IMR-90 (cell line): ENCODE measurements around the gene B9D1. TPM values are rescaled to one million over a fixed set of nuclear protein-coding genes. Genes with fewer than 3 reads are reported as not detected.

Source experiments
- ATAC-seq: fragments of 200-7000 bp; cut with Tn5 transposase; 2 replicates; pipeline ENCODE4 v1.9.1; 2020; ENCODE audit warnings: low read depth, mild to moderate bottlenecking, moderate library complexity
- BruUV-seq: library from RNA; stranded (reverse); fragments of 400-500 nt; replicated peaks from 2 replicates; lab custom pipeline; 2021; lab: Mats Ljungman, UMichigan
- CTCF ChIA-PET: fragments of 300-600 bp; formaldehyde crosslinking; extraction: SDS; loops from one replicate; lab custom pipeline; 2021; ENCODE audit warnings: antibody characterized with exemption; lab: Yijun Ruan, JAX
- POLR2A ChIA-PET: fragments of 300-600 bp; sonication (Branson Sonifier 250); formaldehyde crosslinking; loops from one replicate; lab custom pipeline; 2022; ENCODE audit warnings: antibody characterized with exemption; ENCODE audit not compliant: unreplicated experiment; lab: Charles Lee
- DNase-seq: peaks from one replicate; pipeline ENCODE4 v3.0.0; 2013
- H2AFZ ChIP-seq: replicated peaks from 2 replicates; pipeline ENCODE3; 2013; ENCODE audit warnings: low read length, mild to moderate bottlenecking; ENCODE audit not compliant: poor library complexity
- H2AK5ac ChIP-seq: 2 replicates; pipeline ENCODE4 v1.6.1; 2013; ENCODE audit warnings: low read depth, low read length, inconsistent platforms
- H2AK9ac ChIP-seq: replicated peaks from 2 replicates; pipeline ENCODE3; 2013; ENCODE audit warnings: mild to moderate bottlenecking, low read depth, low read length, moderate library complexity; ENCODE audit not compliant: poor library complexity
- H2BK120ac ChIP-seq: 2 replicates; pipeline ENCODE4 v1.6.1; 2013; ENCODE audit warnings: low read depth, low read length, inconsistent platforms
- H2BK15ac ChIP-seq: 3 replicates; pipeline ENCODE4 v1.6.1; 2013; ENCODE audit warnings: low read depth, low read length, inconsistent platforms
- H2BK20ac ChIP-seq: 2 replicates; pipeline ENCODE4 v1.6.1; 2013; ENCODE audit warnings: low read depth, mild to moderate bottlenecking, inconsistent platforms, low read length, moderate library complexity
- H2BK5ac ChIP-seq: 2 replicates; pipeline ENCODE4 v1.6.1; 2013; ENCODE audit warnings: mild to moderate bottlenecking, low read depth, low read length, inconsistent platforms; ENCODE audit not compliant: poor library complexity, severe bottlenecking
- H3K14ac ChIP-seq: replicated peaks from 2 replicates; pipeline ENCODE4 v1.6.1; 2013; ENCODE audit warnings: low read depth, low read length, inconsistent platforms
- H3K18ac ChIP-seq: 2 replicates; pipeline ENCODE4 v1.6.1; 2013; ENCODE audit warnings: low read depth, low read length, control low read depth
- H3K23ac ChIP-seq: 2 replicates; pipeline ENCODE4 v1.6.1; 2013; ENCODE audit warnings: low read depth, low read length, inconsistent platforms
- H3K27ac ChIP-seq: 2 replicates; pipeline ENCODE4 v1.5.1; 2013; ENCODE audit warnings: mild to moderate bottlenecking, control low read depth, low read length; ENCODE audit not compliant: insufficient read depth
- H3K27me3 ChIP-seq: 2 replicates; pipeline ENCODE4 v1.6.1; 2013; ENCODE audit warnings: low read length; ENCODE audit not compliant: control insufficient read depth, insufficient read depth
- H3K36me3 ChIP-seq: 2 replicates; pipeline ENCODE4 v1.6.1; 2013; ENCODE audit warnings: low read length, mixed read lengths; ENCODE audit not compliant: control insufficient read depth, insufficient read depth
- H3K4ac ChIP-seq: 2 replicates; pipeline ENCODE4 v1.6.1; 2013; ENCODE audit warnings: low read depth, low read length, inconsistent platforms
- H3K4me1 ChIP-seq: 2 replicates; pipeline ENCODE4 v1.6.1; 2013; ENCODE audit warnings: low read length, mixed read lengths; ENCODE audit not compliant: control insufficient read depth, insufficient read depth
- H3K4me2 ChIP-seq: 2 replicates; pipeline ENCODE4 v1.6.1; 2013; ENCODE audit warnings: low read depth, mild to moderate bottlenecking, control low read depth, low read length, moderate library complexity
- H3K4me3 ChIP-seq: 2 replicates; pipeline ENCODE4 v1.5.1; 2013; ENCODE audit warnings: low read depth, mild to moderate bottlenecking, control low read depth, low read length, moderate library complexity; ENCODE audit not compliant: insufficient read depth
- H3K56ac ChIP-seq: 2 replicates; pipeline ENCODE4 v1.6.1; 2013; ENCODE audit warnings: low read length, inconsistent platforms; ENCODE audit not compliant: insufficient read depth; ENCODE audit errors: extremely low read depth
- H3K79me1 ChIP-seq, 2 experiments: 2 replicates each; pipeline ENCODE4 v1.6.1; 2013; ENCODE audit warnings: low read length in 2 of 2, inconsistent platforms in 1 of 2, low read depth in 1 of 2
- H3K9ac ChIP-seq: 2 replicates; pipeline ENCODE4 v1.6.1; 2013; ENCODE audit warnings: low read depth, low read length, control low read depth
- H3K9me1 ChIP-seq: 2 replicates; pipeline ENCODE4 v1.6.1; 2013; ENCODE audit warnings: low read length, inconsistent platforms; ENCODE audit not compliant: insufficient read depth
- H3K9me3 ChIP-seq: 2 replicates; pipeline ENCODE4 v1.6.1; 2013; ENCODE audit warnings: low read length; ENCODE audit not compliant: control insufficient read depth, insufficient read depth
- H4K20me1 ChIP-seq: 2 replicates; pipeline ENCODE4 v1.6.1; 2013; ENCODE audit warnings: low read length, inconsistent platforms; ENCODE audit not compliant: insufficient read depth
- H4K5ac ChIP-seq: 2 replicates; pipeline ENCODE4 v1.6.1; 2013; ENCODE audit warnings: mild to moderate bottlenecking, low read depth, low read length, control low read depth
- H4K8ac ChIP-seq, 2 experiments: 2 replicates each; pipeline ENCODE4 v1.6.1; 2013; ENCODE audit warnings: low read depth in 2 of 2, low read length in 2 of 2, control low read depth in 1 of 2, inconsistent platforms in 1 of 2
- H4K91ac ChIP-seq: 2 replicates; pipeline ENCODE4 v1.6.1; 2013; ENCODE audit warnings: low read depth, low read length, inconsistent platforms; ENCODE audit not compliant: insufficient read depth
- MAFK ChIP-seq: IDR thresholded peaks from 2 replicates; pipeline ENCODE4 v1.6.1; 2012; ENCODE audit warnings: low read depth, low read length, improper control_type of control experiment
- MXI1 ChIP-seq: IDR thresholded peaks from 2 replicates; pipeline ENCODE4 v1.6.1; 2012; ENCODE audit warnings: low read depth, mild to moderate bottlenecking, low read length, moderate library complexity, borderline replicate concordance
- POLR2A ChIP-seq: IDR thresholded peaks from 2 replicates; pipeline ENCODE4 v1.6.1; 2012; ENCODE audit warnings: mild to moderate bottlenecking, low read depth, low read length
- RCOR1 ChIP-seq: IDR thresholded peaks from 2 replicates; pipeline ENCODE4 v1.6.1; 2012; ENCODE audit warnings: mild to moderate bottlenecking, low read length, improper control_type of control experiment; ENCODE audit not compliant: insufficient replicate concordance
- WGBS, 2 experiments: methylation state at CpG; one replicate each; pipeline versions ENCODE4 v1.1.5 to v1.1.7; 2013; ENCODE audit warnings: missing lambda C conversion rate in 2 of 2; ENCODE audit not compliant: insufficient read length in 1 of 2; ENCODE audit errors: extremely low coverage in 2 of 2; 5-methylcytosine and 5-hydroxymethylcytosine counted together
- dilution Hi-C: fragments of 300-500 bp; cut with HindIII; formaldehyde crosslinking; loops from one replicate; pipeline ENCODE4 v1.14.3; 2018; ENCODE audit warnings: low sequenced_read_pairs; ENCODE audit not compliant: unreplicated experiment
- in situ Hi-C: fragments of 300-500 bp; cut with MboI; formaldehyde crosslinking; loops from 3 replicates; pipeline ENCODE4 v1.14.3; 2019; ENCODE audit warnings: low sequenced_read_pairs, inconsistent platforms, mixed read lengths
- intact Hi-C: fragments of 100-400 bp; cut with micrococcal nuclease; formaldehyde crosslinking; loops from 2 replicates; pipeline ENCODE4 v1.10.0; 2022
- microRNA-seq, 2 experiments: library from miRNA; stranded (forward) in 1 of 2; unstranded in 1 of 2; fragments of 10-50 nt in 1 of 2; fragments of <30 nt in 1 of 2; gene quantifications in 1 of 2; microRNA quantifications in 1 of 2; one replicate each; pipeline versions ENCODE3 to v1.1.0; 2013 to 2020; ENCODE audit not compliant: insufficient read depth in 1 of 2, insufficient read length in 1 of 2, unreplicated experiment in 1 of 2
- polyA plus RNA-seq, 3 experiments: library from polyadenylated mRNA; depleted of rRNA; stranded (reverse); fragments of >200 nt; gene quantifications; 2 replicates each; pipeline ENCODE4 v1.2.3, GENCODE V29; 2012; ENCODE audit warnings: low replicate concordance in 1 of 3
- small RNA-seq, 5 experiments: library from RNA; depleted of rRNA; stranded (forward); fragments of <200 nt; gene quantifications; one replicate each; pipeline ENCODE3, GENCODE V24; 2012
- total RNA-seq: library from RNA; depleted of rRNA; stranded (reverse); fragments of >200 nt; gene quantifications from 2 replicates; pipeline ENCODE4 v1.2.3, GENCODE V29; 2012; rRNA removed
- TF ChIP-seq, protein P1 (sequence below): fragments of 150-350 bp; IDR thresholded peaks from 2 replicates; pipeline ENCODE4 v1.6.1; 2016; ENCODE audit warnings: low read depth, mild to moderate bottlenecking, low read length, moderate library complexity, borderline replicate concordance

B9D1 gene
- total and polyA plus RNA-seq, 2 of the 4 experiments (the other 2 are of a cell fraction), result 42.5 to 43.8 TPM

DNA sequence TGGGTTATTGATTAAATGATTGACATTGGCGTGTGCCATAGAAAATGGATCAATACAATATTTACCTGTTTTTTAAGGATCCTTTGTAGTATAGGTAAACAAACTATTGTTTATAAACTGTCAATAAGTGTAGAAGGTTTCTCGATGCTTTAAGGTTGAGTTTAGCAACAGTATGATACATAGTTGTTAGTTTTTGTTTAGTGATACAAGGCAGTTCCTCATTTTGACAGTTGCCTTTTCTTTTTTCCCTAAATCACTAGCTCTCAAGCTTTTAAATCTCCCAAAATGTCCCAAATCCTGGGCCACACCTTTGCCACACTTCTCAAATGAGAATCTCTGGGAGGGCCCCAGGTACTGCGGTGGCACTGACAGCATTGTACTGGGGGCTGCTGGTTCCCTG lies 68.1 kb downstream of the B9D1 start:
- Histone ChIP-seq H2BK15ac (no peak overlapping the region), H3K14ac (no peak overlapping the region), H2AFZ (no peak overlapping the region), H3K56ac (no peak overlapping the region), H3K4me1 (peaks cover 11% of the 10 kb centered on the region), H3K23ac (no peak overlapping the region), H2AK9ac (no peak overlapping the region), H2BK120ac (no peak overlapping the region), H2AK5ac (no peak overlapping the region), H2BK20ac (no peak overlapping the region), H4K5ac (no peak overlapping the region), H4K20me1 (peaks cover 37% of the 10 kb centered on the region), H3K27ac (no peak overlapping the region), H2BK5ac (no peak overlapping the region), H3K79me1 (peaks cover 36 to 68% of the 10 kb centered on the region in 2 experiments), H3K36me3 (no peaks in the 10 kb centered on the region), H3K4ac (no peak overlapping the region), H3K27me3 (no peaks in the 10 kb centered on the region), H3K4me2 (no peak overlapping the region), H3K4me3 (no peak overlapping the region), H4K8ac (no peak overlapping the region), H4K91ac (no peak overlapping the region), H3K18ac (no peak overlapping the region), H3K9me3 (no peaks in the 10 kb centered on the region), H3K9me1 (peaks cover 10% of the 10 kb centered on the region), H3K9ac (no peak overlapping the region)
- POLR2A ChIA-PET, result no interaction called here
- intact Hi-C loops, result no loop called here
- CTCF ChIA-PET, result no interaction called here
- in situ Hi-C loops, result no loop called here
- no TSS peak for BruUV-seq
- dilution Hi-C loops, result no loop called here
- ATAC-seq, result no peak
- DNase-seq, result no peak
- no peak for TF ChIP-seq POLR2A
- no peak for TF ChIP-seq RCOR1
- TF ChIP-seq MXI1, result no peak
- TF ChIP-seq, protein P1, sequence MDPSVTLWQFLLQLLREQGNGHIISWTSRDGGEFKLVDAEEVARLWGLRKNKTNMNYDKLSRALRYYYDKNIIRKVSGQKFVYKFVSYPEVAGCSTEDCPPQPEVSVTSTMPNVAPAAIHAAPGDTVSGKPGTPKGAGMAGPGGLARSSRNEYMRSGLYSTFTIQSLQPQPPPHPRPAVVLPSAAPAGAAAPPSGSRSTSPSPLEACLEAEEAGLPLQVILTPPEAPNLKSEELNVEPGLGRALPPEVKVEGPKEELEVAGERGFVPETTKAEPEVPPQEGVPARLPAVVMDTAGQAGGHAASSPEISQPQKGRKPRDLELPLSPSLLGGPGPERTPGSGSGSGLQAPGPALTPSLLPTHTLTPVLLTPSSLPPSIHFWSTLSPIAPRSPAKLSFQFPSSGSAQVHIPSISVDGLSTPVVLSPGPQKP, result no peak
- no peak for TF ChIP-seq MAFK
- no CpG with 5 or more reads among the region's 3 CpGs for WGBS, 2 experiments

Small RNA genes lying within 50 kb of the gene (microRNA-seq; reads per million reads assigned to microRNA genes)
- gene MIR1180, result 50.6 to 764 reads per million in 2 experiments

Small RNA genes lying within 50 kb of the gene (small RNA-seq; reads per million reads assigned to genes)
- gene MIR1180, result 0.11 to 9.5 (median 5.4) reads per million in 5 experiments

Other genes starting within 250 kb of the B9D1 start
- not detected in 2 replicates for gene GRAPL, start 235.1 kb downstream of the B9D1 start, total RNA-seq
- gene GRAPL, start 235.1 kb downstream of the B9D1 start, polyA plus RNA-seq (2012; rRNA removed), result not detected in 2 replicates
- gene EPN2, start 125.4 kb downstream of the B9D1 start, total RNA-seq, result 14.9 and 19.4 TPM in 2 replicates
- 25.3 and 28.0 TPM in 2 replicates for gene EPN2, start 125.4 kb downstream of the B9D1 start, polyA plus RNA-seq (2012; rRNA removed)
- 6.4 and 9.7 TPM in 2 replicates for gene MAPK7, start 15.8 kb upstream of the B9D1 start, total RNA-seq
- gene MAPK7, start 15.8 kb upstream of the B9D1 start, polyA plus RNA-seq (2012; rRNA removed), result 20.7 and 25.4 TPM in 2 replicates
- gene MFAP4, start 24.5 kb upstream of the B9D1 start, total RNA-seq, result 5.0 and 7.0 TPM in 2 replicates
- gene MFAP4, start 24.5 kb upstream of the B9D1 start, polyA plus RNA-seq (2012; rRNA removed), result 69.5 and 71.6 TPM in 2 replicates
- 1.7 and 2.5 TPM in 2 replicates for gene RNF112, start 48.5 kb upstream of the B9D1 start, total RNA-seq
- gene RNF112, start 48.5 kb upstream of the B9D1 start, polyA plus RNA-seq (2012; rRNA removed), result 5.5 and 5.7 TPM in 2 replicates
- gene SLC47A1, start 171.1 kb upstream of the B9D1 start, total RNA-seq, result not detected in 2 replicates
- gene SLC47A1, start 171.1 kb upstream of the B9D1 start, polyA plus RNA-seq (2012; rRNA removed), result not detected in 2 replicates